Common myeloid progenitor, CD34-positive (primary cell): ENCODE results near the gene RUVBL2.

Source experiments
- CTCF ChIA-PET: fragments of 350-600 bp; sonication (Branson Sonifier 250); formaldehyde crosslinking; loops from one replicate; lab custom pipeline; 2021; ENCODE audit warnings: antibody characterized with exemption; lab: Charles Lee
- POLR2A ChIA-PET: fragments of 350-600 bp; sonication (Branson Sonifier 250); formaldehyde crosslinking; loops from one replicate; lab custom pipeline; 2021; ENCODE audit warnings: antibody characterized with exemption; lab: Charles Lee
- DNase-seq, 3 donors: peaks; one replicate each; pipeline versions ENCODE4 v3.0.0 to v3.0.0-alpha.2; 2013
- H3K27ac ChIP-seq, 2 experiments: 1 replicate in 1 of 2; 2 replicates in 1 of 2; pipeline ENCODE4 v1.7.0; 2013; ENCODE audit warnings: inconsistent platforms in 2 of 2, low read length in 2 of 2, mild to moderate bottlenecking in 2 of 2, low read depth in 1 of 2, moderate library complexity in 1 of 2; ENCODE audit not compliant: severe bottlenecking in 2 of 2, insufficient read depth in 1 of 2, poor library complexity in 1 of 2
- H3K27me3 ChIP-seq, 5 experiments: replicated peaks in 2 of 5; 1 replicate in 3 of 5; 2 replicates in 2 of 5; pipeline versions ENCODE4 v1.6.1 to v1.7.0; 2013; ENCODE audit warnings: low read length in 4 of 5, mild to moderate bottlenecking in 2 of 5, moderate library complexity in 2 of 5, inconsistent platforms in 1 of 5; ENCODE audit not compliant: insufficient read depth in 5 of 5, control insufficient read depth in 4 of 5
- H3K36me3 ChIP-seq, 4 experiments: 1 replicate in 2 of 4; 2 replicates in 2 of 4; pipeline versions ENCODE4 v1.6.1 to v1.7.0; 2013; ENCODE audit warnings: low read length in 3 of 4, control low read depth in 1 of 4, mild to moderate bottlenecking in 1 of 4; ENCODE audit not compliant: control insufficient read depth in 4 of 4, insufficient read depth in 4 of 4
- H3K4me1 ChIP-seq, 4 experiments: 1 replicate in 3 of 4; 2 replicates in 1 of 4; pipeline versions ENCODE4 v1.6.1 to v1.7.1; 2013; ENCODE audit warnings: low read length in 3 of 4, mild to moderate bottlenecking in 3 of 4, control low read depth in 1 of 4, inconsistent platforms in 1 of 4, moderate library complexity in 1 of 4; ENCODE audit not compliant: control insufficient read depth in 4 of 4, insufficient read depth in 4 of 4; ENCODE audit errors: control extremely low read depth in 1 of 4
- H3K4me3 ChIP-seq, 7 experiments: 1 replicate in 4 of 7; 2 replicates in 3 of 7; pipeline versions ENCODE4 v1.5.1 to v1.7.0; 2013; ENCODE audit warnings: mild to moderate bottlenecking in 7 of 7, low read length in 6 of 7, moderate library complexity in 6 of 7, inconsistent platforms in 2 of 7, low read depth in 2 of 7, control low read depth in 1 of 7; ENCODE audit not compliant: insufficient read depth in 4 of 7, control insufficient read depth in 1 of 7; ENCODE audit errors: extremely low read depth in 1 of 7
- H3K9me3 ChIP-seq, 5 experiments: 1 replicate in 4 of 5; 2 replicates in 1 of 5; pipeline versions ENCODE4 v1.6.1 to v1.7.1; 2013; ENCODE audit warnings: low read length in 4 of 5, mild to moderate bottlenecking in 2 of 5, inconsistent platforms in 1 of 5, low read depth in 1 of 5, moderate library complexity in 1 of 5; ENCODE audit not compliant: control insufficient read depth in 4 of 5, insufficient read depth in 2 of 5; ENCODE audit errors: control extremely low read depth in 1 of 5
- WGBS: methylation state at CpG from one replicate; pipeline ENCODE4 v1.1.5; 2013; ENCODE audit not compliant: insufficient coverage; 5-methylcytosine and 5-hydroxymethylcytosine counted together

The RUVBL2 gene

GRCh38 chr19:48959341-48960239 lies 34.1 kb upstream of the RUVBL2 start:
- H3K9me3 ChIP-seq, result no peaks in the 10 kb centered on the region
- peaks cover 7 to 49% (median 47%) of the 10 kb centered on the region in 4 experiments for H3K4me1 ChIP-seq
- peaks cover 2 to 17% (median 7%) of the 10 kb centered on the region in 4 experiments for H3K36me3 ChIP-seq
- DNase-seq, result peak in 2 of 3 donors; percentile 41 to 56
- H3K4me3 ChIP-seq, result no peak overlapping the region
- WGBS, result 78% methylated on average over 7 of the region's 16 CpGs
- ChIA-PET CTCF (interaction anchor here (0.7 to 1.4 kb wide), 4 partner anchors 8 to 85 kb away, joined by 3 read pairs; no protein-coding TSS in a partner anchor), POLR2A (no interaction called here)
- no peak overlapping the region for H3K27ac ChIP-seq
- H3K27me3 ChIP-seq, result no peaks in the 10 kb centered on the region

GRCh38 chr19:48961051-48961649 lies 32.5 kb upstream of the RUVBL2 start:
- no peak for DNase-seq
- WGBS, result 94% methylated on average over 13 of the region's 19 CpGs
- H3K27ac ChIP-seq, result peak overlapping the region in 1 of 2 experiments; percentile 98
- no peaks in the 10 kb centered on the region for H3K27me3 ChIP-seq
- H3K36me3 ChIP-seq, result peaks cover 2 to 19% (median 6%) of the 10 kb centered on the region in 4 experiments
- ChIA-PET POLR2A (no interaction called here), CTCF (interaction anchor here (0.6 kb wide), 1 partner anchor 627 kb away, joined by 3 read pairs; no protein-coding TSS in a partner anchor)
- H3K4me1 ChIP-seq, result peaks cover 9 to 47% (median 41%) of the 10 kb centered on the region in 4 experiments
- H3K9me3 ChIP-seq, result no peaks in the 10 kb centered on the region
- no peak overlapping the region for H3K4me3 ChIP-seq

- no peaks in the 10 kb centered on the region for H3K27me3 ChIP-seq
- peak overlapping the region in 1 of 2 experiments; percentile 98 for H3K27ac ChIP-seq
- DNase-seq, result no peak
- ChIA-PET POLR2A (interaction anchor here (1.1 kb wide), 1 partner anchor 61 kb away, joined by 5 read pairs; the partner anchor contains the start of gene NUCB1), CTCF (interaction anchor here (1.2 kb wide), 1 partner anchor 9 kb away, joined by 5 read pairs; no protein-coding TSS in a partner anchor)
- H3K9me3 ChIP-seq, result no peaks in the 10 kb centered on the region
- H3K36me3 ChIP-seq, result peaks cover 4 to 21% (median 10%) of the 10 kb centered on the region in 4 experiments
- peaks cover 13 to 50% (median 43%) of the 10 kb centered on the region in 4 experiments for H3K4me1 ChIP-seq
- 83% methylated on average over 10 of the region's 12 CpGs for WGBS
- H3K4me3 ChIP-seq, result peak overlapping the region in 4 of 7 experiments; percentile 42 to 81 (median 51)
Observed at GRCh38 chr19:48961673-48962028, 32.0 kb upstream of the RUVBL2 start.

DNA sequence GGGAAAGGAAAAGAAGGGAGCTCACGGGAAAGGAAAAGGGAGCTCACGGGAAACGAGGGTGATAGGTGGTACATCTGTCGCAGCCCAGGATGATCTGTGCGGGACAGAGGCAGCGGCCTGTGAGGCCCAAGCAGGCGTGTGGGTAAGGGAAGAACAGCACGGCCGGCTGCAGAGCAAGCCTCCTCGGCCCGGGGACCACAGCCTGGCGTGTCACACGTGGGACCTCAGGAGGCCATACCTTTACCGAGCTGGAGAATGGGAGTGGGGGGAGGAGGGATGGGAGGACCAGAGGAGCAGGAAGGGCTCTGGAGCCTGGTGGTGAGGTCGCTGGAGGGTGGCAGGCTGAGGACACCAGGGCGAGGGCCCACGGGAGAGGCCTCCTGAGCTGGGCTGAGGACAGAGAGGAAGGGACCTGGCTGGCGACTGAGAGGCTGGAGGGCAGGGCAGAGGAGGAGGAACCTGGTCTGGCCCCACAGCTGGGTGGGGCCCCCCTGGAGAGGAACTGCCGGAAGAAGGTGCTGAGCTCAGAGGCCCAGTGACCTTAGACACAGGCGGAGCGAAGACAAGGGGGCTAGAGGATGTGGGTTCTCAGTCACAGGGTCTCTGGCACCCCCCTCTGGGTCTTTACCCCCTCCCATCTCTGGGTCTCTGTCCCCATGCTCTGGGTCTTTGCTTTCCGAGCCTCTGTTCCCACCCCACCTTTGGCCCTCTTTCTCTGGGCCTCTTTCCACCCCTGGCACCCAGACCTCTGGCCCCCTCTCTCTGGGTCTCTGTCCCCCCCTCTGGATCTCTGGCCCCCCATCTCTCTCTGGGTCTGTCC lies 31.4 kb upstream of the RUVBL2 start:
- Histone ChIP-seq H3K27ac (peak overlapping the region; percentile 64 to 98), H3K4me1 (peaks cover 13 to 53% (median 48%) of the 10 kb centered on the region in 4 experiments)
- peak; percentile 67 to 77 (median 69) for DNase-seq

GRCh38 chr19:48962849-48963165 lies 30.9 kb upstream of the RUVBL2 start:
- H3K9me3 ChIP-seq, result no peaks in the 10 kb centered on the region
- CTCF ChIA-PET, result interaction anchor here (1.2 kb wide), 1 partner anchor 8 kb away, joined by 5 read pairs; no protein-coding TSS in a partner anchor
- peaks cover 7 to 27% (median 15%) of the 10 kb centered on the region in 4 experiments for H3K36me3 ChIP-seq
- peak overlapping the region; percentile 97 to 98 for H3K27ac ChIP-seq
- DNase-seq, result no peak
- H3K4me3 ChIP-seq, result peak overlapping the region in 4 of 7 experiments; percentile 24 to 81 (median 51)
- H3K27me3 ChIP-seq, result no peaks in the 10 kb centered on the region
- 37% methylated on average over 2 of the region's 7 CpGs for WGBS
- H3K4me1 ChIP-seq, result peaks cover 13 to 57% (median 51%) of the 10 kb centered on the region in 4 experiments
- POLR2A ChIA-PET, result interaction anchor here (1.0 to 1.1 kb wide), 2 partner anchors 62 to 88 kb away, joined by 5 read pairs; partner anchors contain the start of gene NUCB1

More for the DNA sequence above, 31.4 kb upstream of the RUVBL2 start:
- Histone ChIP-seq H3K36me3 (peaks cover 7 to 22% (median 11%) of the 10 kb centered on the region in 4 experiments), H3K9me3 (no peaks in the 10 kb centered on the region), H3K4me3 (peak overlapping the region in 5 of 7 experiments; percentile 33 to 81 (median 43)), H3K27me3 (no peaks in the 10 kb centered on the region)
- WGBS, result 28% methylated on average over 22 of the region's 22 CpGs
- ChIA-PET POLR2A (interaction anchor here (1.0 to 1.1 kb wide), 2 partner anchors 62 to 87 kb away, joined by 5 read pairs; partner anchors contain the start of gene NUCB1), CTCF (interaction anchor here (1.2 kb wide), 1 partner anchor 8 kb away, joined by 5 read pairs; no protein-coding TSS in a partner anchor)
